Pons (tissue), 1 donor: ENCODE data around the gene TMEM208.

ENCODE experiments used
- DNase-seq: peaks from one replicate; pipeline ENCODE4 v3.0.0-alpha.2; 2016; ENCODE audit warnings: low spot score

TMEM208 gene

DNA sequence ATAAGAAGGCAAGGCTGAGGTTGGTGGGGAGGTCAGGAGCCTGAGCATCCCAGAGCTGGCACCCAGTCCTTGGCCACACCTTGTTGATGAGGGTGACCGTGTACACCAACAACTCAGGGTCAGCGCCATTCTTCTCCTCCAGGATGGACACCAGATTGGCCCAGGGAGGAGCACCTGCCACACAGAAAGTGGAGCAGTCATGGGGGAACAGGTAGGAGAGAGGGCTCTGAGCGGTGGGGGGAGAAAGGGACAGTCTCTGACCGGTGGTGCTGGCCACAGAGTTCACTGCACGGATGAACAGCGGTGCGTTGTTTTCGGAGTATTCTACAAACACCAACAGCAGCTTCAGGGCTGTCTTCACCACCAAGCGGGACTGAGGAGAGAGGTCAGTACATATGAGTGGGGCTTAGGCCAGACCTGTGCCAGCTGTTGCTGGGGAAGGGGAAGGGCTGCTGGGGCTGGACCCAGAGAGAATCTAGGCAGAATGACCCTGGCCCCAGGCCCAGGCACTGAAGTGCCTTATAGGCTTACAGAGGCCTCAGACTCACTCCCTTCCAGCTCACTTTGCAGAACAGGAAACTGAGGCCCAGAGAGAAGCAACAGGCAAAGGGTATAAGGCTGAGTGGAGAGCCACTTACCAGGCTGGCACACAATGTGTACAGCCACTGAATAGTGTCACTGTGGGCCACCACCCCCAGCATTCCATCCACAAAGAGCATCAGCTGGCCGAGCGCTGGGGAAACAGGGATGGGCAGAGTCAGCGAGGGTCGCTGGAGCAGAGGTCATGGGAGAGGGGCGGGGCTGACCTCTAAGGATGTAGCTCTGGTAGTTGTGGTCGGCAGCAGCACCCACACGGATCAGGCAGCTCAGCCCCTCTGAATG lies 10.7 kb downstream of the TMEM208 start:
- no peak for DNase-seq

DNA sequence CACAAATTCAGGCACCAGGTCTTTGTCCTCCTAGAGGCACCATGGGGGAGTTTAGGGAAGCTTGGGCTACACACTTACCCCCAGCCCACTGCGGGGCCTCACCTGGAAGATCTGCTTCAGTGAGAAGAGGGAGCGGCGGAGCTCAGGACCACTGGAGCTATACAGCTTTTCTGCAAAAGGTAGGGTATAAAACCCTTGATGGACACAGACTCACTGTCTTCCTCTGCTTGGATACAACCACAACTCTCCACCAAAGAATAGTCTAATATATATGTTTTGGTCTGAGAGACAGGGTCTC lies 11.3 kb downstream of the TMEM208 start:
- no peak for DNase-seq

DNA sequence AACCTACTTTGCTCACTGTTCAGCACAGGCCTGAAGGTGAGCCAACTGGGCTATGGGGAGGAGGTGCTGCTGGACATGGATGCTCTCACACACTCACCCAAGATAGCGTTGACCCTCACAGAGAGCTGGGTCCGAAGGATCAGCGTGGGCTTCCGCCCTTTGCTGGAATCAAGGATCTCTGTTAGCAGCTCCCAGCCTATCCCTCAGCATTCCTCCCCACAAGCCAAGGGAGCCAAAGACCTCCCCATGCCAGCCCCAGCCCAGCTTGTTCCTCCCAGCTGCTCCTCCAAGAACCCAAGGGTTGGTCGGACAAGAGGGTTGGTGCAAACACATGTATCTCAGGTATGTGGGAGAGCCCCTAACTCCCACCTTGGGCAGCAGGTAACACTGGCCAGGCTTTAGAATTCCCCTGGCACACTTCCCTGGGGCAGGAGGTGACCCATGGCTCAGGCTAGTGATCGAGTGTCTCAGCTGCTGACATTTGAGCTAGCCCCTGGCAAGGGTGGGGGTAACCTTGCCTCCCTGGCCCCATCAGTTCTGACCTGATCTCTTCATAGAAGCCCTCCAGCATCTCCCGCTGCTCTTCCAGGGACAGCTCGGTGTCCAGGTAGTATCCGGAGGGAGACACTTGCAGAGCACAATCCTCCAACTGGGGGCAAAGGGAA lies 12.0 kb downstream of the TMEM208 start:
- DNase-seq = no peak

DNA sequence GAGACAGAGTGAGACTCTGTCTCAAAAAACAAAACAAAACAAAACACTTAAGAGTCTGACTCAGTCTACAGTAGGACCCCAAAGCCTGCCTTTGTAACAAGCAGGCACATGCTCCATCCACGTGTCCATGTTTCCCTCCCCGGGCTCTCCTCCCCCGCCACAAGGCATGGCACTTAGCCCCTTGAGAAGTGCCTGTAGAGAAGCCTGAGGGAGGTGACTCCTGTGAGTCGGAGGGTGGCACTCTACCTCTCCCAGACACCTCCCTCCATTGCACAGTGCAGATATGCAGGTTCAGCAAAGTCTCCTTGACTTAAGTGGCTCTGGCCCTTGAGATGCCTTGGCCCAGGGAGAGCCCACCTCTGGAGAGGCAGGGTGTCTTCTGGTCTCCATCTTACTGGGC lies 13.6 kb downstream of the TMEM208 start:
- no peak for DNase-seq

DNA sequence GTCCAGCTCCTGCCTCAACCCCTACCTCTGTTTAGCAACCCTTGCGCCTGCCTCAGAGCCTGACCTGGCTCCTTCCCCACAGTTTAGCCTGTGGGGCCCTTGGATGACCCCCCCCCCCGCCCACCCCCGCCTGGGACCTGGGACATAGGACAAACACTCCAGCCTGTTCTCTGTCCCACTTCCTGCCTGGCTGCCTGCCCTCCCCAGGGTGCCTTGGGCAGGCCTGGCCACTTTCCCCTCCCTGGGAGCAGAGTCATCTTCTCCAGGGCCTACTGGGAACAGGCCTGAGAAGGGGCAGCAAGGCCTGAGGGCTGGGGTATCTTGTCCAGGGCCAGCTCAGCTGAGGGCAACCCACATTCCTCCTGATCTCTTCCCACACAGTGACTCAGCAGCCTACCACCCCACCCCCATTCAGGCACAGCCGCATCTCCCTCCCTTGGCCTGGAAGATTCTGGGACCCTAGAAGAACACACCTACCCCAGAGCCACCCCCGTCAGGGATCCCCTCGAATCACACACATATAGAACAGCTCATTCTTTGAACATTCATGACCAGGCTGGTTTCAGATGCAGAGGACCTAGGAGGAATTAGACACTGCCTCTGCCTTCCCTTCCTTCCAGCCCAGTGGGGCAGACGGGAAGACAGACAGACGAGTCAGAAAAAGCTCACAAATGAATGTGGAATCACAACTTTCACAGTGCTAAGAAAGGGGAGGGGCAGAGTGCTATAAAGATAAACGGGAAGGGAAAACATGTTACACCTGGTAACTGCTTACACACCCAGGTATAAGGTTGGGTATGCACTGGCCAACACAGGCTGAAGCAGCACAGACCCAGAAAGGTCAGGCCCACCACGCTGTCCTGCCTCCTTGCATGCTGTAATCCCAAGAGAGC lies 14.3 kb downstream of the TMEM208 start:
- DNase-seq = no peak

DNA sequence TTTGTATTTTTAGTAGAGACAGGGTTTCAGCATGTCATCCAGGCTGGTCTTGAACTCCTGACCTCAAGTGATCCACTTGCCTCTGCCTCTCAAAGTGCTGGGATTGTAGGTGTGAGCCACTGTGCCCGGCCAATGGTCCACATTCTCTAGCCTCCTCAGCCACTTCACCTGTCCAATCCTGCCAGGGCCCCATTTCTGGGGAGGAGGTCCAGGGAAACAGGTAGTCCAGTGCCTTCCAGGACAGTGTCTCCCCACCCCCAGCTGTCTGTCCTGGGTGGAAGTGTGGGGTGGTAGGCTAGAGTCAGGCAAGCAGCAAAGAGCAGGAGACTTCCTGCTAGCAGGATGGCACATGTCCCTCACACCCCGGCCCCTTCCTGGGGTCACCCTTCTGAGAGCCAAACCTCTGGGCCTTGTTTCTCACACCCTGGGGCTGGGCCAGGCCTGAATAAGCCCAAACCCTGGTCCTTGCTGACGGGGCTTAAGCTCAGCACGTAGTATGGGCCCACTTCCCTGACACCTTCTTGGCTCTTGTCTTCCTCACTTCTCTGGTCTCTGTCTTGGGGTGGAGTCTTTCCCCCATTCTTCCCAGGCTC lies 15.3 kb downstream of the TMEM208 start:
- DNase-seq = no peak

DNA sequence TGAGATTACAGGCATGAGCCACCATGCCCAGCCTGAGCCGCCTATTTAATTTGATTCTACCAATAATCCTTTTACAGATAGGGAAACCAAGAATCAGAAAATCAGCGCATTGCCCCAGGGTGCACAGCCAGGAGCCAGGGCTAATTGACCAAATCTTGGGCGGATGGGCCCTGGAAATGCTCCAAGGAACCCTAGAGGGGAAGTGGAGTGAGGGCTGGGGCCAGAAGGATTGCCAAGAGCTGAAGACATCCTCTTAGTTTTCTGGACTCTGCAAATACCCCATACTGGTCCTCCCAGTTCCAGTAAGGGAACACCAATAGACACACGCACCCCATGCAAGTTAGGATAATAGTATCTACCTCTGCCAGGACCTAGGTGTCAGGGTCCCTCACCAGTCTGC lies 16.6 kb downstream of the TMEM208 start:
- DNase-seq = no peak

DNA sequence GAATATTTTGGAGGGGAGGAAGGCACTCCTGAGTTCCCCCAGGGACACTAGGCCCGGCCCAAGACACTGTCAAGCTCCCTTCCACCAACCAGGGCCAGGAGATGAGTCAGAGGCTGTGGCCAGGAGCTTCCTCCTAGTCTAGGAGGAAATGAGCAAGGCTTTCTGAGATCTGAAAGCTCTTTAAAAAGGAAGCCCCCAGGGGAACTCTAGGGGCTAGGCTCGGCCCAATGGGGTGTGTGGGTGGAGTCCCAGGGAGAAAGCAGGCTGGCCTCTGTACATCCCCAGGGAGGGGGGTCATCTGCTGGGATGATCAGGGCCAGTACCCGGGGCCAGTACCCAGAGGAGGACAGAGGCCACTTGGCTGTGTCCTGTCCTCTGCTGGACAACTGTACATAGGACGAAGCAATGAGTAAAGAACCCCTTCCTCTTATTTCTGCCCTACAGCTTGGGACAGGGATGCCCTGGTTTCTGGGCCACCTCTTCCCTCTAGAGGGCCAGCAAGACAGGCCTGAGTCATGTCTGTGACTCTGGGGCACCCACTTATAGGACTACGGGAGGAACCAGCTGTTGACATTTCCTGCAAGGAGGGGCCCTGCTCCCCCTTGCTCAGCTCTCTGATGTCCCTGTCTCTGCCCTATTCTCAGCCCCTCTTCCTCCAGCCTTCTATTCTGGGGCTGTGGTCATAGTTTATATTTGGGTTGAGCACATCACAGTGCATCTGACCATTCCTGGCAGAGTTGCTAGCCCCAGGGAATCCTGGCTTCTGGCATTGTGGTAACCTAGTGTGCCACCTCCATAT lies 17.7 kb downstream of the TMEM208 start:
- peak; percentile 86 for DNase-seq

DNA sequence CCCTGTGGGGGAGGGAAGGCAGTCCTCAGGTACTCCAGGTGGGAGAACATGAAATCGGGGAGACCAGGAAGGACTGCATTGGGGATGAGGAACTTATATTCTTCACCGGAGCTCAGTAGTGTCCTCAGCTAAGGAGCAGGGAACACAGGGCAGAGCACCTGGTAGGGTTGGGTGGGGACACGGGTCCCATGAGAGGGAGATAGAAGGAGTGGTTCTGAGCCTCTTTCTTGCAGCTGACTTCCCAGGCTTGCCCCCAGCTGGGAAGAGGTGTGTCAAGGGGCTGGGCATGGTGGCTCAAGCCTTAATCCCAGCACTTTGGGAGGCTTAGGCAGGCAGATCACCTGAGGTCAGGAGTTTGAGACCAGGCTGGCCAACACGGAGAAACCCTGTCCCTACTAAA lies 18.3 kb downstream of the TMEM208 start:
- DNase-seq = no peak

DNA sequence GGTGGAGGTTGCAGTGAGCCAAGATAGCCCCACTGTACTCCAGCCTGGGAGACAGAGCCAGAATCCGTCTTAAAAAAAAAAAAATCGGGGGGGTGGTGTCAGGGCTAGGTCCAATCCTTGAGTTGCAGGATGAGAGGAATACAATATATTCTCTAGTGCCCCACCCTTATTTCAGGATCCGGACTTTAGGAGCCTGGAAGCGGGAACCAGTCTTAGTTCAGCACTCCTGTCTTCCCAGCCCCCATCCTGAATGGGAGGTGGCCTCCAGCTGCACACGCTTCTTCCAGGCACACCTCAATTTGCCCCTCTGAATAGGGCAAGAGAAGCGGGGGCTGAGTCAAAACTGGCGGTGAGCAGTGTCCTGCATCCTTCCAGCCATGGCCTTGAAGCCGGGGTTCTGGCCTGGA lies 18.7 kb downstream of the TMEM208 start:
- DNase-seq = no peak

DNA sequence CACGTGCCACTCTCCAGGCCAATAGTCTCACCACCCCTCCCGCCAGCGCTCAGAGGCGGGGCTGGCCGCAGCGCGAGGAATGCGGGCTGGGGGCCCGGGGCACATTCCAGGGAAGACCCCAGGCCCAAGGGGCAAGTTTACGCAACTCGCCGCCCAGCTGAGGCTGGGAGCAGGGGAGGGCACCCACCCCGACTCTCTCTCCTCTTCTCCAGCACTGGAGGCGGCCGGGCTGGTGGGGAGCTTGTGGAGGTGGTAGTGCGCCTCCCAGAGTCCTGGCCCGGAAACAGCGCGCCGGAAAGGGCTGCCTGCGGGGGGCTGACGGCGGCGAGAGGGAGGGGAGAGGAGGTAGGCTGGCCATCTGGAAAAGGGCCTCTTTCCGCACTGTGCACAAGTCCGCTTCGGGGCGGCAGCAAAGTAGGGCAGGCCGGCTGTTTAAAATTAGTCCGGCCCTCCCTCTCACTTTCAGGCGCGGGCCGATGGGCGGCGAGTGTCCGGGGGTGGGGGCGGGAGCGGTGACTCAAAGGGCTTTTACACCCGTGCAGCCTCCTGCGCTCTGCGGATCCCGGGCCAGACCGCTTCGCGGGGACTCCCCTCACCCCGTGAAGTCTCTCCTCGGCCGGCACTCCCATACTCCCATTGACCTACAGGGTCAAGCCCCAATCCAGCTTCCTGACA lies 19.3 kb downstream of the TMEM208 start:
- peak; percentile 31 for DNase-seq

DNA sequence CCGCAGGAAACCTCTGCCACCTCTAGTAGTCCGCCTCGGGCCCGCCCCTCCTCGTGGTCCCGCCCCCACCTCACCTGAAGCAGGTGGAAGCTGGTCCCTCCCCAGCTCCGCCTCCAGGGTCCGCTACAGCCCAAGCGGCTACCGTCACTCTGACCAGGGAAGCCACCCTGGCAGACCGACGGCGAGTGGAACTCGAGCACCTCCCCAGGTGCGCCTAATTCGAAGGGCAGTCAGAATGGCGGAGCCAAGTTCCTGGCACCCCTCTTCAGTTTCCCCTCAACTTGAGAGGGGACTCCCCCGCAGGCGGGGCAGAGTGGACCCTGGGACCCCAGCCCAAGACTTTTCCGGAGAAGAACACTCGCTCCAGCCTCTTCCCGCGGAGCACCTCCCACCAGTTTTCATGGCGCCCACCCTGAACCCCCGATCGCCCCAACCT lies 19.8 kb downstream of the TMEM208 start:
- DNase-seq = no peak

DNA sequence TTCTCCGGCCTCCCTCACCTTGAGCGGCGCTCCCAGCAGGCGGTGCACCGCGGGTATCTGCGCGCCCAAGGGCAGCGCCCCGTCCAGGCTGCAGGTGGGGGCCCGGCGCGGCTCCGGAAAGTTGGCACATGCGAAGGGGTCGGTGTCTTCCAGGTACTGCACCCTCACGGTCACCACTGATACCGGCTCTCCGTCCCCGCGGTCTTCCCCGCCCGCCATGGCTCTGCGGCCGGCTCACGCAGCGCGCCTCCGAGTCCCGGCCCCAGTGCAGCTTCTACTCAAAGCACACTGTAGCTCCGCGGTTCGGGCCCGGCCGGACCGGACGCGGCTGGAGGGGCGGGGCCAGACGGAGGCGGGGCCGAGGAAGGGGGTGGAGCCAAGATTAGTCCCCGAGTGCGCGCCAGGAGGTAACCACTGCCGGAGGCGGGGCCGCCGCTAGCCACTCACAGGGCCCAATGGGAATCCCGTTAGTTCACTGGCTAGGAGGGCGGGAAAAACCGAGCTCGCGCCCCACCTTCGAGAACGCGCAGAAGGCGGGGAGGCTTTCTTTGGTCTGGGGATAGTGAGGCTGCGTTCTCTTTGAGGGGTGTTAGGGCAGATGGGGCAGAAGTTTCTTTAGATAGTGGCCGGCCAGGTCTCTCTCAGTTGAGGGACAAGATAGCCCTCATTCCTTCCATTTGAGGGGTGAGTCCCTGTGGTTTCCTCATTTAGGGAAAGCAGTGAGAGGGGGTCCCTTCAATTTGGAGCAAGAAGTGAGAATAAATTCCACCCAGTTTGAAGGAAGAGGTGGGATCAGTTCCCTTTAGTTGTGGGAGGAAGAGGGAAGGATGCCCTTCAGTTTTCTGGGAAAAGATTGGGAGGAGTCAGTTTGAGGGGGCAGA lies 20.5 kb downstream of the TMEM208 start, which contains the start of gene FHOD1:
Gene FHOD1 (minus strand): TSS at position 290 of the 881 bp plus-strand sequence. CDS start 71 bp downstream, at position 219.
- DNase-seq = peak; percentile 87

DNA sequence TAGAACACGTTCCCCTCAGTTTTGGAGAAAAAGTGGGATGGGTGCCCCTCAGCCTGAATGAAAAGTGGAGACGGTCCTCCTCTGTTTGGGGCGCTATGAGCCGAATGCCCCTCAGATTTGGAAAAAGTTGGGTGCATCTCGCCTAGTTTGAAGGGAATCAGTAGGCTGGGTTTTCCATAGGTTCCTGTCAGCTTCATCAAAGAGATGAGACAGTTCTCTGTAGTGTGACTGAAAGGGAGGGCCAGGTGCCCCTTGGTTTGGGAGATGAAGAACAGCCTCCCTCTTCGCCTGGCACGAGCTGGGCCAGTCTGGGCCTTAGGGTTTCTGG lies 21.1 kb downstream of the TMEM208 start:
- no peak for DNase-seq

DNA sequence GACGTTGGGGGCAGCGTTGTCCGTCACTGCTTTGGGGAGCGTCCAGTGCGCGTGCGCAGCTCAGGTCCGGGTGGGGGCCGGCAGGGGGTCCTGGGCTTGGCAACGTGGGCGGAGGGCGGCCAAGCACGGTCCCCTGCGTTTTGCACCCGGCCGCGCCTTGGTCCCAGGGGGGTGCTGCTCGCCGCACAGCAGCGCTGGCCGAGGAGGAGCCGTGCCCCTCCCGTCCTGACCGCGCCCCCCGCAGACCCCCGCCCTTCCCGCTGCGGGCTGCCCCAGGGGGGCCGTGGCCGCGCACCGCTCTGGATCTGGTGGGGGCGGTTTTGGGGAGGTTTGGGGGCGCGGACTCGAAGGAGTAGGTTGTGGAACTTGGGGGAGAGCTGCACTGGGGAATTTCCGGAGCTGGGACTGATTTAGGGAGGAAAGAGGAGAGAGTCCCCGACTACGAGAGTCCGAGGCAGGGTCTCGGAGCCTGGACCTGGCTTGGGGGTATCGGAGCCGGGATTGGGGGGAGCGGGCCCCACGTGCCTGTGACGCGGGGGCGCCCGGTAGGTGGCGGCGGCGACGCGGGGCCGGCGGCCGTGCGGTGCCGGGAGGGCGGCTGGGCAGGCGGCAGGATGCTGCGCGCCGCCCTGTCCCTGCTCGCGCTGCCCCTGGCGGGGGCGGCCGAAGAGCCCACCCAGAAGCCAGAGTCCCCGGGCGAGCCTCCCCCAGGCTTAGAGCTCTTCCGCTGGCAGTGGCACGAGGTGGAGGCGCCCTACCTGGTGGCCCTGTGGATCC lies 21.7 kb downstream of the TMEM208 start, which contains the start of gene SLC9A5:
Gene SLC9A5 (plus strand): TSS at position 579 of the 777 bp plus-strand sequence. CDS start 36 bp downstream, at position 615.
- DNase-seq = no peak

DNA sequence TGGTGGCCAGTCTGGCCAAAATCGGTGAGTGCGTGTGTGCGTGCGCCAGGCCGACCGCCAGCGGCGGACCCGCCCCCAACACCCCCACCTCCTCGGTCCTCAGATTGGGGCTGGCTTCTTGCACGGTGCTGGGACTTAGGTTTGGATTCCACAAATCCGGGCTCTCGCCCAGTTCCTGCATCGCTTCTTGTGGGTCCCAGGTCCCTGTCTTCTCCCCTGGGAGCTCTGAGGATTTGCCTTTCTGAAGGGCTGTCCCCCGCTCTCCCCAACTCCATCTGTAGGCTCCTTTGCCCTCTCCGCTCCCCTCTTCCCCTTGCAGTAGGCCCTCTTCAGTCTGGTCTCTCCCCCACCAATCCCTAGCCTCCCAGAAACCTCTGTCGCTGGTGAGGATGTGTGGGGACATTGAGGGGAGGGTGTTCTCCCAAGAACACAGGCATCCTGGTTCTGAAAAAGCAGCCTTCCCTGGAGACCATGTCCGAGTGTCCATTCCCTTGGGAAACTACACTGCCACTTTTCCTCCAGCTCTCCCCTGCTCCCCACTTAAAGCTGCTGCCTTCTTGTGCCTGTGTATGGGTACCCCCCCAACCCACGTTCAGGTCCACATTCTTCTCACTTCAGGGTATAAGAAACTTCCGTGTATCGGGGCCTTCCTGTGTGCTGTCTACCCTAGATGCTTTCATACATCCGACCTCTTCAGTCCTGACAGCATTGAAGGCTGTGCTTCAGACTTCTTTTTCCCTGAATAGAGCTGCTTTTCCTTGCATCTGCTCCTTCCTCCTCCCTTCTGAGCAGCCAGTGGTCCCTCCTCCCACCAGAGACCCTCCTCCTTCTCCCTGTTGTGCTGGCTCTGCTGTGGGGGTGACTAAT lies 22.5 kb downstream of the TMEM208 start:
- no peak for DNase-seq

DNA sequence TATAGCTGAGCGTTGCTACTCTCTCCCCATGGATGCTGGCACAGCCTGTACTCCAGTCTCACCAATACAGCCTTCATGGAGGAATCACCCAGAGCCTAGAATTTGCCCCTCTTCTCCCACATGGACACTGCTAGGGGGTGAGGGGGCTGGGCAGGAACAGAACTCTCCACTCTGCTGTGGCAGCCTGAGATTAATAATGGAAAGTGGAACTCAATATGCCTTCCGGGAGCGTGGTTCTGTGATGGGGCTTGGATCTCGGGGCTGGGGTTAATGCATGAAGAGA lies 23.1 kb downstream of the TMEM208 start:
- no peak for DNase-seq
